Esophagus squamous epithelium (tissue), 5 donors: ENCODE measurements around the gene PAPLN. TPM values are rescaled to one million over a fixed set of nuclear protein-coding genes. Genes with fewer than 3 reads are reported as not detected.

Experiments
- DNase-seq: peaks from one replicate; lab custom pipeline; 2025; lab: John Stamatoyannopoulos, UW
- H3K27ac ChIP-seq, 4 donors: fragments of 200-600 bp; sonication (generic); one replicate each; pipeline ENCODE4 v1.5.1; 2016 to 2019; ENCODE audit warnings: mild to moderate bottlenecking in 1 of 4
- H3K27me3 ChIP-seq, 4 donors: fragments of 200-600 bp; sonication (generic); 1 replicate in 3 of 4; 2 replicates in 1 of 4; pipeline versions ENCODE4 v1.5.1 to v1.6.0; 2017 to 2021; ENCODE audit warnings: antibody characterized with exemption in 1 of 4
- H3K36me3 ChIP-seq, 3 donors: fragments of 200-600 bp; sonication (generic); one replicate each; pipeline ENCODE4 v1.5.1; 2016 to 2019
- H3K4me1 ChIP-seq, 3 donors: fragments of 200-600 bp; sonication (generic); one replicate each; pipeline ENCODE4 v1.5.1; 2017 to 2019
- H3K4me3 ChIP-seq, 4 donors: fragments of 200-600 bp; sonication (generic); 1 replicate in 3 of 4; 2 replicates in 1 of 4; pipeline ENCODE4 v1.5.1; 2016 to 2019; ENCODE audit warnings: mild to moderate bottlenecking in 2 of 4, moderate library complexity in 1 of 4
- H3K9me3 ChIP-seq, 3 donors: fragments of 200-600 bp; sonication (generic); one replicate each; pipeline ENCODE4 v1.5.1; 2016 to 2019
- CTCF ChIP-seq, 6 experiments: fragments of 450-650 bp in 4 of 6; fragments of 200-600 bp in 2 of 6; sonication (generic) in 2 of 6; IDR thresholded peaks; one replicate each; pipeline ENCODE4 v1.5.1; 2016 to 2019; ENCODE audit warnings: antibody characterized with exemption in 6 of 6, mild to moderate bottlenecking in 4 of 6, moderate library complexity in 4 of 6
- POLR2A ChIP-seq, 4 donors: fragments of 450-650 bp; IDR thresholded peaks; one replicate each; pipeline ENCODE4 v1.6.1; 2017; ENCODE audit warnings: antibody characterized with exemption in 4 of 4, mild to moderate bottlenecking in 4 of 4, moderate library complexity in 3 of 4
- WGBS, 2 donors: methylation state at CpG; one replicate each; pipeline ENCODE4 v1.1.5; 2018; 5-methylcytosine and 5-hydroxymethylcytosine counted together
- intact Hi-C: fragments of 100-400 bp; cut with DNase I; formaldehyde crosslinking; loops from one replicate; pipeline ENCODE4 v1.15.0; 2022
- total RNA-seq, 4 donors: library from RNA; depleted of rRNA; stranded (reverse); fragments of >200 nt; gene quantifications; one replicate each; pipeline ENCODE4 v1.1.0, GENCODE V29; 2016
- donor health status: DM: yes; HTN: yes; CAD: no.

The PAPLN gene
- total RNA-seq, 4 donors from 2014 or later, result 2.2 to 12.6 (median 5.4) TPM

- no peak for DNase-seq
- Histone ChIP-seq H3K36me3 (peaks cover 0 to 28% (median 0%) of the 10 kb centered on the region in 3 donors), H3K27ac (no peak overlapping the region), H3K9me3 (no peaks in the 10 kb centered on the region), H3K4me1 (peaks cover 0 to under 1% (median under 1%) of the 10 kb centered on the region in 3 donors), H3K27me3 (no peaks in the 10 kb centered on the region), H3K4me3 (no peak overlapping the region)
- intact Hi-C loops, result no loop called here
- no CpG with 5 or more reads among the region's 30 CpGs for WGBS, 2 donors
- no peak for TF ChIP-seq POLR2A (IDR thresholded peaks at IDR 0.05)
- TF ChIP-seq CTCF (IDR thresholded peaks at IDR 0.05), result no peak
These were observed 14.4 kb downstream of the PAPLN start for GRCh38 chr14:73251516-73252215.

GRCh38 chr14:73252491-73253322, 15.4 kb downstream of the PAPLN start:
- 84 to 87% methylated on average over 11 to 15 of the region's 29 CpGs for WGBS, 2 donors
- no peaks in the 10 kb centered on the region for H3K4me1 ChIP-seq
- no peak overlapping the region for H3K27ac ChIP-seq
- intact Hi-C loops, result no loop called here
- no peak for DNase-seq
- H3K36me3 ChIP-seq, result peaks cover 0 to 28% (median 0%) of the 10 kb centered on the region in 3 donors
- no peaks in the 10 kb centered on the region for H3K9me3 ChIP-seq
- TF ChIP-seq CTCF (IDR thresholded peaks at IDR 0.05) (no peak), POLR2A (IDR thresholded peaks at IDR 0.05) (no peak)
- no peaks in the 10 kb centered on the region for H3K27me3 ChIP-seq
- no peak overlapping the region for H3K4me3 ChIP-seq

- peaks cover 0 to 28% (median 0%) of the 10 kb centered on the region in 3 donors for H3K36me3 ChIP-seq
- no peak overlapping the region for H3K27ac ChIP-seq
- TF ChIP-seq CTCF (IDR thresholded peaks at IDR 0.05) (no peak), POLR2A (IDR thresholded peaks at IDR 0.05) (no peak)
- no peaks in the 10 kb centered on the region for H3K4me1 ChIP-seq
- intact Hi-C loops, result no loop called here
- no peak overlapping the region for H3K4me3 ChIP-seq
- no peak for DNase-seq
- 91 to 98% methylated on average over 6 to 7 of the region's 10 CpGs for WGBS, 2 donors
- no peaks in the 10 kb centered on the region for H3K9me3 ChIP-seq
- H3K27me3 ChIP-seq, result no peaks in the 10 kb centered on the region
These were observed 16.0 kb downstream of the PAPLN start for GRCh38 chr14:73253323-73253610.

- Histone ChIP-seq H3K4me3 (no peak overlapping the region), H3K27ac (no peak overlapping the region), H3K9me3 (no peaks in the 10 kb centered on the region), H3K4me1 (no peaks in the 10 kb centered on the region), H3K36me3 (peaks cover 0 to 28% (median 0%) of the 10 kb centered on the region in 3 donors), H3K27me3 (no peaks in the 10 kb centered on the region)
- no peak for DNase-seq
- TF ChIP-seq POLR2A (IDR thresholded peaks at IDR 0.05) (no peak), CTCF (IDR thresholded peaks at IDR 0.05) (no peak)
- intact Hi-C loops, result no loop called here
- 88 to 95% methylated on average over 3 of the region's 12 CpGs for WGBS, 2 donors
These were observed 16.4 kb downstream of the PAPLN start for GRCh38 chr14:73253721-73254120.
